HEK293 (cell line): ENCODE data around the gene KCNJ2.

Experiments
- CTCF ChIA-PET: fragments of 350-600 bp; formaldehyde crosslinking; extraction: SDS; loops from one replicate; lab custom pipeline; 2021; ENCODE audit warnings: antibody characterized with exemption; lab: Yijun Ruan, JAX
- POLR2A ChIA-PET: fragments of 300-600 bp; formaldehyde crosslinking; extraction: SDS; loops from one replicate; lab custom pipeline; 2020; ENCODE audit warnings: antibody characterized with exemption, inconsistent platforms; lab: Yijun Ruan, JAX
- H3K27ac ChIP-seq: fragments of 200-500 bp; sonication (Bioruptor generic); 2 replicates; pipeline ENCODE4 v1.5.1; 2014; ENCODE audit warnings: low read depth, low read length, control low read depth, inconsistent platforms; ENCODE audit errors: extremely low read depth
- H3K36me3 ChIP-seq, 2 experiments: fragments of 200-500 bp in 1 of 2; sonication (Bioruptor generic) in 1 of 2; 1 replicate in 1 of 2; 2 replicates in 1 of 2; pipeline ENCODE4 v1.5.1; 2014 to 2017; ENCODE audit warnings: inconsistent platforms in 2 of 2, low read length in 2 of 2; ENCODE audit not compliant: control insufficient read depth in 2 of 2, insufficient read depth in 1 of 2
- H3K4me1 ChIP-seq: fragments of 200-500 bp; sonication (Bioruptor generic); 2 replicates; pipeline ENCODE4 v1.5.1; 2014; ENCODE audit warnings: mild to moderate bottlenecking, low read length, inconsistent platforms; ENCODE audit not compliant: control insufficient read depth, insufficient read depth
- H3K4me3 ChIP-seq: 2 replicates; pipeline ENCODE4 v1.5.1; 2011; ENCODE audit warnings: low read depth, mild to moderate bottlenecking, control low read depth, low read length, moderate library complexity
- H3K9me3 ChIP-seq: fragments of 200-500 bp; sonication (Bioruptor generic); 2 replicates; pipeline ENCODE4 v1.5.1; 2014; ENCODE audit warnings: low read depth, low read length, inconsistent platforms; ENCODE audit not compliant: control insufficient read depth, insufficient read depth
- BCL11A ChIP-seq: fragments of 450-650 bp; formaldehyde crosslinking; IDR thresholded peaks from 2 replicates; pipeline ENCODE4 v1.5.1; 2016; ENCODE audit warnings: low read depth, missing biosample characterization, missing genetic modification characterization
- ELK4 ChIP-seq: IDR thresholded peaks from 2 replicates; pipeline ENCODE4 v1.6.1; 2011; ENCODE audit warnings: mild to moderate bottlenecking, low read depth, low read length, borderline replicate concordance
- GLI2 ChIP-seq: fragments of 450-650 bp; formaldehyde crosslinking; IDR thresholded peaks from 2 replicates; pipeline ENCODE4; 2017; ENCODE audit warnings: missing biosample characterization, missing genetic modification characterization, low read depth, borderline replicate concordance
- GLI4 ChIP-seq: fragments of 450-650 bp; formaldehyde crosslinking; IDR thresholded peaks from 2 replicates; pipeline ENCODE4 v1.5.1; 2016; ENCODE audit warnings: missing biosample characterization, missing genetic modification characterization
- GLIS1 ChIP-seq: fragments of 450-650 bp; formaldehyde crosslinking; IDR thresholded peaks from 2 replicates; pipeline ENCODE4 v1.5.1; 2016; ENCODE audit warnings: missing biosample characterization, missing genetic modification characterization
- KLF9 ChIP-seq: fragments of 450-650 bp; formaldehyde crosslinking; IDR thresholded peaks from 2 replicates; pipeline ENCODE4 v1.5.1; 2016; ENCODE audit warnings: missing biosample characterization, missing genetic modification characterization, low read depth
- PRDM1 ChIP-seq: fragments of 450-650 bp; formaldehyde crosslinking; IDR thresholded peaks from 2 replicates; pipeline ENCODE4; 2016; ENCODE audit warnings: missing biosample characterization, missing genetic modification characterization
- PRDM2 ChIP-seq: fragments of 450-650 bp; formaldehyde crosslinking; IDR thresholded peaks from 2 replicates; pipeline ENCODE4 v1.5.1; 2016; ENCODE audit warnings: missing biosample characterization, missing genetic modification characterization, borderline replicate concordance
- ZBTB11 ChIP-seq: fragments of 450-650 bp; formaldehyde crosslinking; conservative IDR thresholded peaks from 2 replicates; pipeline ENCODE4 v1.5.1; 2016; ENCODE audit warnings: low read depth, missing biosample characterization, missing genetic modification characterization
- ZBTB17 ChIP-seq: fragments of 450-650 bp; formaldehyde crosslinking; IDR thresholded peaks from 2 replicates; pipeline ENCODE4 v1.5.1; 2016; ENCODE audit warnings: missing biosample characterization, missing genetic modification characterization
- ZNF140 ChIP-seq: fragments of 450-650 bp; formaldehyde crosslinking; IDR thresholded peaks from 2 replicates; pipeline ENCODE4 v1.5.1; 2016; ENCODE audit warnings: missing biosample characterization, missing genetic modification characterization
- ZNF155 ChIP-seq: fragments of 450-650 bp; formaldehyde crosslinking; IDR thresholded peaks from 2 replicates; pipeline ENCODE4 v1.5.1; 2016; ENCODE audit warnings: missing biosample characterization, missing genetic modification characterization
- ZNF223 ChIP-seq: fragments of 450-650 bp; formaldehyde crosslinking; IDR thresholded peaks from 2 replicates; pipeline ENCODE4 v1.5.1; 2016; ENCODE audit warnings: missing biosample characterization, missing genetic modification characterization
- ZNF239 ChIP-seq: fragments of 450-650 bp; formaldehyde crosslinking; IDR thresholded peaks from 2 replicates; pipeline ENCODE4 v1.5.1; 2016; ENCODE audit warnings: missing biosample characterization, missing genetic modification characterization
- ZNF292 ChIP-seq: fragments of 450-650 bp; formaldehyde crosslinking; IDR thresholded peaks from 2 replicates; pipeline ENCODE4 v1.5.1; 2016; ENCODE audit warnings: low read depth, missing biosample characterization, missing genetic modification characterization, borderline replicate concordance
- ZNF341 ChIP-seq: fragments of 450-650 bp; formaldehyde crosslinking; IDR thresholded peaks from 2 replicates; pipeline ENCODE4; 2016; ENCODE audit warnings: low read depth, missing biosample characterization, missing genetic modification characterization
- ZNF362 ChIP-seq: fragments of 450-650 bp; formaldehyde crosslinking; IDR thresholded peaks from 2 replicates; pipeline ENCODE4 v1.5.1; 2016; ENCODE audit warnings: missing biosample characterization, missing genetic modification characterization
- ZNF558 ChIP-seq: fragments of 450-650 bp; formaldehyde crosslinking; IDR thresholded peaks from 2 replicates; pipeline ENCODE4 v1.5.1; 2016; ENCODE audit warnings: missing biosample characterization, missing genetic modification characterization
- ZNF561 ChIP-seq: fragments of 450-650 bp; IDR thresholded peaks from 2 replicates; pipeline ENCODE4 v1.5.1; 2018; ENCODE audit warnings: missing biosample characterization, missing genetic modification characterization, borderline replicate concordance
- ZNF660 ChIP-seq: fragments of 450-650 bp; IDR thresholded peaks from 2 replicates; pipeline ENCODE4 v1.5.1; 2018; ENCODE audit warnings: missing biosample characterization, mild to moderate bottlenecking, missing genetic modification characterization
- ZNF701 ChIP-seq: fragments of 450-650 bp; formaldehyde crosslinking; IDR thresholded peaks from 2 replicates; pipeline ENCODE4 v1.5.1; 2016; ENCODE audit warnings: missing biosample characterization, missing genetic modification characterization
- ZNF768 ChIP-seq: fragments of 450-650 bp; formaldehyde crosslinking; IDR thresholded peaks from 2 replicates; pipeline ENCODE4 v1.5.1; 2018; ENCODE audit warnings: missing biosample characterization, mild to moderate bottlenecking, missing genetic modification characterization
- ZNF791 ChIP-seq: fragments of 450-650 bp; formaldehyde crosslinking; IDR thresholded peaks from 2 replicates; pipeline ENCODE4 v1.5.1; 2016; ENCODE audit warnings: missing biosample characterization, missing genetic modification characterization
- ZNF837 ChIP-seq: fragments of 450-650 bp; formaldehyde crosslinking; IDR thresholded peaks from 2 replicates; pipeline ENCODE4 v1.5.1; 2016; ENCODE audit warnings: missing biosample characterization, missing genetic modification characterization
- ZSCAN4 ChIP-seq: fragments of 450-650 bp; formaldehyde crosslinking; IDR thresholded peaks from 2 replicates; pipeline ENCODE4 v1.5.1; 2017; ENCODE audit warnings: missing biosample characterization, missing genetic modification characterization

The KCNJ2 gene

GRCh38 chr17:70168977-70169708, at the start of gene KCNJ2:
TSS of gene KCNJ2 (plus strand) at chr17:70169532. CDS start at chr17:70175040, 5,508 bp downstream.
- ChIA-PET POLR2A (no interaction called here), CTCF (interaction anchor here (0.6 to 3.0 kb wide), 10 partner anchors 10 to 600 kb away, joined by 3 to 16 read pairs (median 5); no protein-coding TSS in a partner anchor)
- no peaks in the 10 kb centered on the region for H3K36me3 ChIP-seq
- peak within 1 kb of the TSS; percentile 88 for H3K27ac ChIP-seq
- peaks cover 12% of the 10 kb centered on the region for H3K4me1 ChIP-seq
- no peaks in the 10 kb centered on the region for H3K9me3 ChIP-seq
- peak within 1 kb of the TSS; percentile 82 for H3K4me3 ChIP-seq
- TF ChIP-seq ZNF140 (tag by site-specific recombination): no peak
- no peak for TF ChIP-seq ZNF362 (tag by site-specific recombination)
- TF ChIP-seq ZNF223: no peak
- peak; percentile 87; the same call in 1 of the 2 replicates for TF ChIP-seq ZNF660 (tag by site-specific recombination)
- no peak for TF ChIP-seq ELK4
- no peak for TF ChIP-seq ZNF155 (tag by site-specific recombination)
- TF ChIP-seq ZNF561 (tag by site-specific recombination): 0 out of 2 replicates have a peak, but pooled peaks have one; percentile 64
- no peak for TF ChIP-seq PRDM2
- TF ChIP-seq GLI2: no peak
- TF ChIP-seq ZNF791: no peak
- no peak for TF ChIP-seq ZNF239 (tag by site-specific recombination)
- TF ChIP-seq GLIS1 (tag by site-specific recombination): 0 out of 2 replicates have a peak, but pooled peaks have one; percentile 26
- no peak for TF ChIP-seq PRDM1 (tag by site-specific recombination)
- no peak; the same call in 1 of the 2 replicates for TF ChIP-seq ZSCAN4 (tag by site-specific recombination)
- TF ChIP-seq ZNF768: no peak
- no peak for TF ChIP-seq ZNF837 (tag by site-specific recombination)
- TF ChIP-seq GLI4: no peak
- TF ChIP-seq ZBTB17 (tag by site-specific recombination): no peak; the same call in 1 of the 2 replicates
- 0 out of 2 replicates have a peak, but pooled peaks have one; percentile 35 for TF ChIP-seq KLF9 (tag by site-specific recombination)
- no peak for TF ChIP-seq ZNF558 (tag by site-specific recombination)
- TF ChIP-seq ZNF341 (tag by site-specific recombination): peak; percentile 96
- no peak for TF ChIP-seq ZNF701 (tag by site-specific recombination)
- no peak for TF ChIP-seq BCL11A
- peak; percentile 56 for TF ChIP-seq ZBTB11 (tag by site-specific recombination)
- TF ChIP-seq ZNF292 (tag by site-specific recombination): no peak
